Natural killer cell (primary cell): ENCODE data around the gene SLC26A1. TPM values are rescaled to one million over a fixed set of nuclear protein-coding genes. Genes with fewer than 3 reads are reported as not detected.

Source experiments
- ATAC-seq, 3 donors: fragments of 150-1000 bp in 2 of 3; fragments of 200-7000 bp in 1 of 3; cut with Tn5 transposase; 1 replicate in 1 of 3; 2 replicates in 2 of 3; pipeline ENCODE4 v1.10.0; 2021; ENCODE audit warnings: mild to moderate bottlenecking in 2 of 3, moderate library complexity in 2 of 3
- DNase-seq, 2 donors: peaks; one replicate each; pipeline versions ENCODE4 v3.0.0 to v3.0.0-alpha.2; 2013 to 2021; ENCODE audit warnings: mixed read lengths in 1 of 2
- H3K27ac ChIP-seq: one replicate; pipeline ENCODE4 v1.5.1; 2013; ENCODE audit warnings: mild to moderate bottlenecking, low read length
- H3K27me3 ChIP-seq: one replicate; pipeline ENCODE4 v1.6.1; 2013; ENCODE audit warnings: low read length; ENCODE audit not compliant: control insufficient read depth, insufficient read depth
- H3K36me3 ChIP-seq: one replicate; pipeline ENCODE4 v1.6.1; 2013; ENCODE audit warnings: low read length; ENCODE audit not compliant: control insufficient read depth, insufficient read depth
- H3K4me1 ChIP-seq: one replicate; pipeline ENCODE4 v1.6.1; 2013; ENCODE audit warnings: low read length; ENCODE audit not compliant: control insufficient read depth, insufficient read depth
- H3K4me3 ChIP-seq: one replicate; pipeline ENCODE4 v1.5.1; 2013; ENCODE audit warnings: low read length
- H3K9me3 ChIP-seq: one replicate; pipeline ENCODE4 v1.6.1; 2013; ENCODE audit warnings: low read length; ENCODE audit not compliant: control insufficient read depth, insufficient read depth
- H3K27ac Mint-ChIP-seq, 2 donors: one replicate each; pipeline ENCODE4 v1.8.0; 2022; ENCODE audit warnings: mild to moderate bottlenecking in 2 of 2, mixed read lengths in 2 of 2, moderate library complexity in 1 of 2
- H3K27me3 Mint-ChIP-seq, 2 donors: one replicate each; pipeline ENCODE4 v1.8.0; 2022; ENCODE audit warnings: low read depth in 2 of 2, mixed read lengths in 2 of 2
- H3K36me3 Mint-ChIP-seq: one replicate; pipeline ENCODE4 v1.8.0; 2022; ENCODE audit warnings: mixed read lengths
- H3K4me1 Mint-ChIP-seq, 2 donors: one replicate each; pipeline ENCODE4 v1.8.0; 2022; ENCODE audit warnings: mixed read lengths in 2 of 2
- H3K4me3 Mint-ChIP-seq: one replicate; pipeline ENCODE4 v1.8.0; 2022; ENCODE audit warnings: mild to moderate bottlenecking, moderate library complexity, mixed read lengths
- H3K9me3 Mint-ChIP-seq, 2 donors: one replicate each; pipeline ENCODE4 v1.8.0; 2022; ENCODE audit warnings: mixed read lengths in 2 of 2
- WGBS: methylation state at CpG from one replicate; pipeline ENCODE4 v1.1.7; 2013; ENCODE audit warnings: missing lambda C conversion rate; ENCODE audit not compliant: insufficient coverage; 5-methylcytosine and 5-hydroxymethylcytosine counted together
- intact Hi-C: fragments of 100-400 bp; cut with micrococcal nuclease; formaldehyde crosslinking; loops from one replicate; pipeline ENCODE4 v1.14.2; 2022
- total RNA-seq, 4 donors: library from RNA; stranded (reverse); fragments of 120-200 nt in 1 of 4; gene quantifications; one replicate each; pipeline versions ENCODE4 v1.2.3 to v1.2.4, GENCODE V29; 2013 to 2022
- TF ChIP-seq, protein P1 (sequence below): fragments of 200-600 bp; IDR thresholded peaks from one replicate; pipeline ENCODE4 v1.8.0; 2022; ENCODE audit warnings: antibody characterized with exemption

SLC26A1 gene
- total RNA-seq, 3 donors from 2014 or later (not counting 1 experiment from before 2014, with no cell fraction given), result 0.19 to 0.80 (median 0.61) TPM

GRCh38 chr4:995311-996026, 2.3 kb upstream of the SLC26A1 start:
- 93% methylated on average over 23 of the region's 23 CpGs for WGBS
- Histone ChIP-seq H3K9me3 (no peaks in the 10 kb centered on the region), H3K27ac (no peak overlapping the region), H3K27me3 (peaks cover 21% of the 10 kb centered on the region), H3K4me1 (peaks cover 11% of the 10 kb centered on the region), H3K4me3 (no peak overlapping the region), H3K36me3 (peaks cover 2% of the 10 kb centered on the region)
- Mint-ChIP-seq H3K4me1 (peaks cover 0 to 10% of the 10 kb centered on the region in 2 donors), H3K27ac (no peak overlapping the region), H3K27me3 (peaks cover 5 to 14% of the 10 kb centered on the region in 2 donors), H3K36me3 (no peaks in the 10 kb centered on the region), H3K4me3 (no peak overlapping the region), H3K9me3 (no peaks in the 10 kb centered on the region)
- TF ChIP-seq, protein P1, sequence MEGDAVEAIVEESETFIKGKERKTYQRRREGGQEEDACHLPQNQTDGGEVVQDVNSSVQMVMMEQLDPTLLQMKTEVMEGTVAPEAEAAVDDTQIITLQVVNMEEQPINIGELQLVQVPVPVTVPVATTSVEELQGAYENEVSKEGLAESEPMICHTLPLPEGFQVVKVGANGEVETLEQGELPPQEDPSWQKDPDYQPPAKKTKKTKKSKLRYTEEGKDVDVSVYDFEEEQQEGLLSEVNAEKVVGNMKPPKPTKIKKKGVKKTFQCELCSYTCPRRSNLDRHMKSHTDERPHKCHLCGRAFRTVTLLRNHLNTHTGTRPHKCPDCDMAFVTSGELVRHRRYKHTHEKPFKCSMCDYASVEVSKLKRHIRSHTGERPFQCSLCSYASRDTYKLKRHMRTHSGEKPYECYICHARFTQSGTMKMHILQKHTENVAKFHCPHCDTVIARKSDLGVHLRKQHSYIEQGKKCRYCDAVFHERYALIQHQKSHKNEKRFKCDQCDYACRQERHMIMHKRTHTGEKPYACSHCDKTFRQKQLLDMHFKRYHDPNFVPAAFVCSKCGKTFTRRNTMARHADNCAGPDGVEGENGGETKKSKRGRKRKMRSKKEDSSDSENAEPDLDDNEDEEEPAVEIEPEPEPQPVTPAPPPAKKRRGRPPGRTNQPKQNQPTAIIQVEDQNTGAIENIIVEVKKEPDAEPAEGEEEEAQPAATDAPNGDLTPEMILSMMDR, result no peak
- ATAC-seq (no peak), DNase-seq (no peak)
- intact Hi-C loops, result no loop called here

DNA sequence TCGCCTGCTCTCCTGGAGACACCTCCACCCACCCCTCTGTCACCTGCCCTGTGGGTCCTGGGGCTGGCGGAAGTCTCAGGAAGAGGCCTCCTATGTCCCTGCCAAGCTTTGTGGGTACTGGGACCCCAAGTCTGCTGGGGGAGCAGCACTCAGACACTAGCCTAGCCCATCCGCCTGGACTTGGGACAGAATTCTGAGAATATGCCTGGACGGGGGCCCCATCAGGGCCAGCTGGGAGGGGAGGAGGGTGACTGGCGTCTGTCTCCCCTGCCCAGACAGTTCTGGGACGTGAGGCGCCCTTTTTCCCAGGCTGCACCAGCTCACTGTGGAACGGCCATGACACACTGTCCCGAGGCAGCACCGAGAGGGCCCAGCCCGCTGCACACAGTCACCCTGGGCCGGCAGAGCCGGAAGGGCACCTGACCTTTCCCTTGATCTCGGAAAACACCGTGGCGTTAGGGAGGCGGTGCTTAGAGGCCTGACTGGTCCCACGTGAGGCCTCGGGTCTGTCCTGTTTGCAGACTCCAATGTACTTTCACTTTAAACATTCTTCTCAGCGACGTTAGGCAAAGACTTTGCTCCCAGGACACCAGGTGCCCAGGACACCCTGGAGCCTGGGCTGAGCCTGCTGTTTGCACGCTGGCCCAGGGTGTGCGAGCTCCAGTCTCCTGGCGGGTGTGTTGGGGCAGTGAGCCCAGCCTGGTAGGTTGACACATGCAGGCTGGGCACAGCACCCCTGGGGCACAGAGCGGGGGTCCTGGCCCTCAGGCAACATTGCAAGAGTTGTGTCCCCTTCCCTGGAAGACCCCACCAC, 700 bp downstream of the SLC26A1 start:
- H3K9me3 ChIP-seq, result no peaks in the 10 kb centered on the region
- ATAC-seq (no peak), DNase-seq (no peak)
- Mint-ChIP-seq H3K36me3 (no peaks in the 10 kb centered on the region), H3K9me3 (no peaks in the 10 kb centered on the region), H3K4me1 (peaks cover 0 to 7% of the 10 kb centered on the region in 2 donors), H3K27me3 (peaks cover 0 to 4% of the 10 kb centered on the region in 2 donors), H3K4me3 (no peak overlapping the region), H3K27ac (no peak overlapping the region)
- peaks cover 5% of the 10 kb centered on the region for H3K36me3 ChIP-seq
- intact Hi-C loops, result no loop called here
- H3K4me3 ChIP-seq, result no peak overlapping the region
- WGBS, result 93% methylated on average over 25 of the region's 25 CpGs
- H3K4me1 ChIP-seq, result peaks cover 10% of the 10 kb centered on the region
- TF ChIP-seq, protein P1, result no peak
- no peak overlapping the region for H3K27ac ChIP-seq
- peaks cover 7% of the 10 kb centered on the region for H3K27me3 ChIP-seq

GRCh38 chr4:991451-992296, 1.5 kb downstream of the SLC26A1 start:
- intact Hi-C loops, result no loop called here

More at GRCh38 chr4:991451-992296, 1.5 kb downstream of the SLC26A1 start:
- Histone ChIP-seq H3K27ac (no peak overlapping the region), H3K36me3 (peaks cover 5% of the 10 kb centered on the region), H3K4me1 (peaks cover 10% of the 10 kb centered on the region), H3K9me3 (no peaks in the 10 kb centered on the region), H3K27me3 (peaks cover 4% of the 10 kb centered on the region), H3K4me3 (no peak overlapping the region)
- Mint-ChIP-seq H3K4me1 (peaks cover 0 to 5% of the 10 kb centered on the region in 2 donors), H3K27ac (no peak overlapping the region), H3K9me3 (no peaks in the 10 kb centered on the region), H3K27me3 (no peaks in the 10 kb centered on the region), H3K4me3 (no peak overlapping the region), H3K36me3 (no peaks in the 10 kb centered on the region)
- ATAC-seq (no peak), DNase-seq (no peak)
- 96% methylated on average over 50 of the region's 50 CpGs for whole genome bisulfite sequencing
- TF ChIP-seq, protein P1, result no peak
